Astrocyte (in vitro differentiated cells and primary cell): ENCODE data around the gene PLPP4. TPM values are rescaled to one million over a fixed set of nuclear protein-coding genes. Genes with fewer than 3 reads are reported as not detected.
"Not testable (repeated sequence)": the region's sequence is repeated elsewhere in the genome, so short reads cannot be mapped to it uniquely, and the experiment has no call there.

Experiments used
- DNase-seq: peaks from one replicate; pipeline ENCODE4 v3.0.0-alpha.2; 2010; ENCODE audit warnings: low read depth
- FAIRE-seq: peaks from 2 replicates; lab custom pipeline; 2011; peaks lifted over from hg19 to GRCh38; lab: Jason Lieb, UNC
- H2AFZ ChIP-seq: 2 replicates; pipeline ENCODE4 v1.6.0; 2012; ENCODE audit warnings: low read depth, low read length, inconsistent platforms
- H3K27ac ChIP-seq: 2 replicates; pipeline ENCODE4 v1.5.1; 2011; ENCODE audit warnings: low read depth, low read length, inconsistent platforms
- H3K27me3 ChIP-seq: 2 replicates; pipeline ENCODE4 v1.6.0; 2011; ENCODE audit warnings: low read length, inconsistent platforms; ENCODE audit not compliant: insufficient read depth
- H3K36me3 ChIP-seq: 2 replicates; pipeline ENCODE4 v1.5.1; 2011; ENCODE audit warnings: low read length, inconsistent platforms; ENCODE audit not compliant: insufficient read depth
- H3K4me1 ChIP-seq: 2 replicates; pipeline ENCODE4 v1.5.1; 2011; ENCODE audit warnings: low read length, inconsistent platforms; ENCODE audit not compliant: insufficient read depth
- H3K4me2 ChIP-seq: 2 replicates; pipeline ENCODE4 v1.6.0; 2012; ENCODE audit warnings: low read length, inconsistent platforms
- H3K4me3 ChIP-seq: 2 replicates; pipeline ENCODE4 v1.5.1; 2011; ENCODE audit warnings: low read depth, mild to moderate bottlenecking, low read length, inconsistent platforms; ENCODE audit not compliant: insufficient read depth
- H3K79me2 ChIP-seq: 2 replicates; pipeline ENCODE4 v1.6.0; 2012; ENCODE audit warnings: mild to moderate bottlenecking, low read length, inconsistent platforms; ENCODE audit not compliant: insufficient read depth
- H3K9ac ChIP-seq: 2 replicates; pipeline ENCODE4 v1.6.0; 2012; ENCODE audit warnings: mild to moderate bottlenecking, low read length, inconsistent platforms
- H3K9me3 ChIP-seq: 2 replicates; pipeline ENCODE4 v1.5.1; 2012; ENCODE audit warnings: low read depth, mild to moderate bottlenecking, low read length, inconsistent platforms; ENCODE audit not compliant: insufficient read depth
- H4K20me1 ChIP-seq: 2 replicates; pipeline ENCODE4 v1.6.0; 2012; ENCODE audit warnings: low read length, inconsistent platforms; ENCODE audit not compliant: insufficient read depth
- H3K27ac Mint-ChIP-seq: one replicate; pipeline ENCODE4 v1.8.0; 2021; ENCODE audit warnings: mild to moderate bottlenecking, mixed read lengths; ENCODE audit not compliant: unreplicated experiment
- H3K27me3 Mint-ChIP-seq: one replicate; pipeline ENCODE4 v1.8.0; 2021; ENCODE audit warnings: low read depth, mixed read lengths; ENCODE audit not compliant: unreplicated experiment
- H3K36me3 Mint-ChIP-seq: one replicate; pipeline ENCODE4 v1.8.0; 2021; ENCODE audit warnings: low read depth, mixed read lengths; ENCODE audit not compliant: unreplicated experiment
- H3K4me1 Mint-ChIP-seq: one replicate; pipeline ENCODE4 v1.8.0; 2021; ENCODE audit warnings: low read depth, mixed read lengths; ENCODE audit not compliant: unreplicated experiment
- H3K4me3 Mint-ChIP-seq: one replicate; pipeline ENCODE4 v1.8.0; 2021; ENCODE audit warnings: mild to moderate bottlenecking, moderate library complexity, mixed read lengths; ENCODE audit not compliant: unreplicated experiment
- H3K9me3 Mint-ChIP-seq: one replicate; pipeline ENCODE4 v1.8.0; 2021; ENCODE audit warnings: mild to moderate bottlenecking, mixed read lengths; ENCODE audit not compliant: unreplicated experiment
- CTCF ChIP-seq: IDR thresholded peaks from 2 replicates; pipeline ENCODE4 v1.5.1; 2011; ENCODE audit warnings: low read depth, mild to moderate bottlenecking, inconsistent platforms, low read length, moderate library complexity; ENCODE audit not compliant: insufficient read depth
- EZH2 ChIP-seq: IDR thresholded peaks from 2 replicates; pipeline ENCODE4 v1.6.1; 2012; ENCODE audit warnings: mild to moderate bottlenecking, low read length, inconsistent platforms; ENCODE audit not compliant: insufficient read depth
- total RNA-seq: library from RNA; stranded (reverse); gene quantifications from 2 replicates; pipeline ENCODE4 v1.2.1, GENCODE V29; 2021

PLPP4 gene
- total RNA-seq, 1 donor from 2014 or later, result 44.1 TPM

- peak overlapping the region; percentile 16 for H3K27ac Mint-ChIP-seq
- Histone ChIP-seq H2AFZ (no peak overlapping the region), H3K27me3 (no peaks in the 10 kb centered on the region), H3K4me1 (peaks cover 4% of the 10 kb centered on the region), H3K4me2 (no peak overlapping the region), H3K79me2 (peaks cover 63% of the 10 kb centered on the region), H3K9me3 (no peaks in the 10 kb centered on the region), H3K9ac (no peak overlapping the region), H3K36me3 (peaks cover 2% of the 10 kb centered on the region), H4K20me1 (peaks cover 50% of the 10 kb centered on the region), H3K27ac (no peak overlapping the region), H3K4me3 (no peak overlapping the region)
- H3K9me3 Mint-ChIP-seq, result no peaks in the 10 kb centered on the region
- TF ChIP-seq CTCF, result no peak
- TF ChIP-seq EZH2, result no peak
- FAIRE-seq (no peak), DNase-seq (peak; percentile 89)
- H3K4me1 Mint-ChIP-seq, result peaks cover 27% of the 10 kb centered on the region
- no peaks in the 10 kb centered on the region for H3K27me3 Mint-ChIP-seq
- peaks cover 16% of the 10 kb centered on the region for H3K36me3 Mint-ChIP-seq
- H3K4me3 Mint-ChIP-seq, result no peak overlapping the region
Measured at GRCh38 chr10:120495226-120496009, 38.4 kb downstream of the PLPP4 start.

DNA sequence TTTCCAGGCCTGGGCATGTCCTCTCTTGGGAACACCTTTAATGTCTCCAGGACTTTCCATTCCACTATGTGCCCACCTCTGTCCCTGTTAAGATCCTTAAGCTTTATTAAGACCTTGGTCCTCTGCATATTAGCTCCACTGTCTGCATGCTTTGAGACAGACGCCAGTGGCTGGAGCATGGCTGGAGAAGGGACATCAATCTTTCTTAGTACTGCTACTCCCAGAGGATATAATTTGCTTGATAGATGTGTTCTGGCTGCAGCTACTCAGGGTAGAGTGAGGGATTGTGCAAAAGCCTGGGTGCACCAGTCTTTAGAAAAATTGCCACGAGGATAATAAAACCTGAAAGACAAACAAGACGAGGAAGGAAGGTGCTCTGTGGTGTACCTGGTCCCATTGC lies 42.9 kb downstream of the PLPP4 start:
- peaks cover 22% of the 10 kb centered on the region for H3K36me3 Mint-ChIP-seq
- H3K4me1 Mint-ChIP-seq, result peaks cover 26% of the 10 kb centered on the region
- Histone ChIP-seq H3K27ac (no peak overlapping the region), H3K9ac (no peak overlapping the region), H3K36me3 (peaks cover 2% of the 10 kb centered on the region), H3K4me2 (no peak overlapping the region), H3K4me1 (peaks cover 20% of the 10 kb centered on the region), H3K79me2 (peaks cover 52% of the 10 kb centered on the region), H4K20me1 (peaks cover 22% of the 10 kb centered on the region), H3K9me3 (no peaks in the 10 kb centered on the region), H3K27me3 (no peaks in the 10 kb centered on the region), H3K4me3 (no peak overlapping the region), H2AFZ (no peak overlapping the region)
- no peaks in the 10 kb centered on the region for H3K27me3 Mint-ChIP-seq
- no peak for FAIRE-seq
- no peak overlapping the region for H3K27ac Mint-ChIP-seq
- no peak overlapping the region for H3K4me3 Mint-ChIP-seq
- TF ChIP-seq EZH2, result no peak
- TF ChIP-seq CTCF, result no peak
- no peak for DNase-seq
- H3K9me3 Mint-ChIP-seq, result peaks cover 5% of the 10 kb centered on the region

GRCh38 chr10:120503689-120504088 lies 46.7 kb downstream of the PLPP4 start:
- Mint-ChIP-seq H3K27ac (peak overlapping the region; percentile 95), H3K4me1 (peaks cover 52% of the 10 kb centered on the region), H3K9me3 (peaks cover 5% of the 10 kb centered on the region), H3K36me3 (peaks cover 25% of the 10 kb centered on the region), H3K27me3 (no peaks in the 10 kb centered on the region), H3K4me3 (no peak overlapping the region)
- Histone ChIP-seq H3K9ac (no peak overlapping the region), H3K36me3 (no peaks in the 10 kb centered on the region), H3K4me3 (no peak overlapping the region), H3K9me3 (no peaks in the 10 kb centered on the region), H3K27me3 (no peaks in the 10 kb centered on the region), H3K4me2 (no peak overlapping the region), H3K27ac (peak overlapping the region; percentile 84), H2AFZ (no peak overlapping the region), H3K4me1 (peaks cover 48% of the 10 kb centered on the region), H3K79me2 (peaks cover 41% of the 10 kb centered on the region), H4K20me1 (no peaks in the 10 kb centered on the region)
- FAIRE-seq (no peak), DNase-seq (peak; percentile 67)
- no peak for TF ChIP-seq CTCF
- no peak for TF ChIP-seq EZH2

DNA sequence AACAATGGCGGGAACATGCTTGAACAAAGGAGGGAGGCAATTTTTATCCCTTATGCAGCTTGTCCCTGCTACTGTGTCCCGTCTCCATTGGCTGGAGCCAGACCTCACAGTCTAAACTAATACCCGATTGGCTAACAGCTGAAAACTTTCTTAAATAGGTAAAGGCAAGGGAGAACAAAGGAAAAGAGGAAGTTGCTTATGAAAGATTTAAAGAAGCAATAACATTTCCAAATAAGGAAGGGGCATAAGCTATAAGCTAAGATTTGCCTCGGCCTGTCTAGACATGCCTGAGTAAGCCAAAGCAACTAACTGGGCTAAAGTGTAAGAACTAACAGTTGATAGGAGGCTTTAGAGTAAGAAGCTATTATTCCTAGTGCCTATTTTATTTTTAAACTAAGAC lies 47.2 kb downstream of the PLPP4 start:
- H3K27me3 ChIP-seq, H3K36me3 ChIP-seq, H3K9me3 Mint-ChIP-seq, H4K20me1 ChIP-seq, H3K4me2 ChIP-seq, FAIRE-seq, H3K27me3 Mint-ChIP-seq, H2AFZ ChIP-seq, H3K9me3 ChIP-seq, H3K4me3 ChIP-seq: not testable (repeated sequence)
- Histone ChIP-seq H3K9ac (peak overlapping the region; percentile 54), H3K4me1 (peaks cover 53% of the 10 kb centered on the region), H3K79me2 (peaks cover 44% of the 10 kb centered on the region), H3K27ac (peak overlapping the region; percentile 84)
- Mint-ChIP-seq H3K36me3 (peaks cover 25% of the 10 kb centered on the region), H3K27ac (peak overlapping the region; percentile 95), H3K4me3 (peak overlapping the region; percentile 30), H3K4me1 (peaks cover 58% of the 10 kb centered on the region)
- DNase-seq, result peak; percentile 80
